ENCODE measurements around the gene MT1H.

MT1H gene

GRCh38 chr16:56636616-56637413 is 32.8 kb upstream of the MT1H start:
- no peak for DNase-seq

GRCh38 chr16:56637814-56638750 is 31.5 kb upstream of the MT1H start, which contains the start of gene MT1A:
MT1A (plus strand) TSS chr16:56638666; CDS start chr16:56638739, 73 bp downstream.
- no peak for DNase-seq

- no peak for DNase-seq
These were observed 30.6 kb upstream of the MT1H start for GRCh38 chr16:56639045-56639444.

- DNase-seq = no peak
These were observed 29.5 kb upstream of the MT1H start for GRCh38 chr16:56640076-56640475.

GRCh38 chr16:56641166-56641565 is 28.4 kb upstream of the MT1H start:
- DNase-seq = no peak

GRCh38 chr16:56643080-56643778 is 26.4 kb upstream of the MT1H start:
- DNase-seq = no peak

- DNase-seq = no peak
These were observed 25.8 kb upstream of the MT1H start for GRCh38 chr16:56643833-56644232.

- DNase-seq = no peak
These were observed 24.3 kb upstream of the MT1H start for GRCh38 chr16:56645311-56645710.

GRCh38 chr16:56645838-56646237 is 23.8 kb upstream of the MT1H start:
- DNase-seq = no peak

- DNase-seq = no peak
These were observed 21.8 kb upstream of the MT1H start for GRCh38 chr16:56647641-56648431.

- no peak for DNase-seq
These were observed 20.3 kb upstream of the MT1H start for GRCh38 chr16:56649271-56649670.

- no peak for DNase-seq
These were observed 19.8 kb upstream of the MT1H start for GRCh38 chr16:56649820-56650219.

GRCh38 chr16:56651586-56651985 is 18.0 kb upstream of the MT1H start, which contains the start of gene MT1B:
MT1B (plus strand) TSS chr16:56651886; CDS start chr16:56651954, 68 bp downstream.
- no peak for DNase-seq

GRCh38 chr16:56652600-56652999 is 17.0 kb upstream of the MT1H start:
- DNase-seq = no peak

GRCh38 chr16:56653218-56653617 is 16.4 kb upstream of the MT1H start:
- no peak for DNase-seq

GRCh38 chr16:56657555-56658326 is 11.9 kb upstream of the MT1H start, which contains the start of gene MT1F:
MT1F (plus strand) TSS chr16:56657959; CDS start chr16:56658059, 100 bp downstream.
- DNase-seq = no peak

GRCh38 chr16:56658327-56658875 is 11.2 kb upstream of the MT1H start:
- DNase-seq = no peak

- no peak for DNase-seq
These were observed 7.0 kb upstream of the MT1H start for GRCh38 chr16:56662357-56663354.

- DNase-seq = no peak
These were observed 5.1 kb upstream of the MT1H start for GRCh38 chr16:56664506-56664905.

All from fibroblast of skin of abdomen (primary cell).